Measurements from ENCODE around the gene HTR3B. TPM values are rescaled to one million over a fixed set of nuclear protein-coding genes. Genes with fewer than 3 reads are reported as not detected.

The HTR3B gene
- polyA plus RNA-seq, 3 donors, result 0.04 to 0.14 TPM; not detected in 1

DNA sequence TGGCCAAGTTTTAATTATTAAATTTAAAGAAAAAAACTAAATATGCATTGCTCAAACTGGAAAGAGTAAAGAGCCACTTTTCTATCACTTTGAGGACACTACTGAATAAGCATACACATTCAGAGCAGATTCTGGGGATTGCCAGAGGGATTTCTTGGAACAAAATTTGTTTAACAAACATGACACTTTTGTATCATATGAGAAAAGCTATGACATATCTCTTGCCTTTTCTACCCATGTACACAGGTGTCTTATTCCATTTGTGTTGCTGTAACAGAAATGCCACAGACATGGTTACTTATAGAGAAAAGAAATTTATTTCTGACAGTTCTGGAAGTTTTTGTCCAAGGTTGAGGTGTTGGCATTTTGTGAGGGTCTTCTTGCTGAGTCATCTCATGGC is 15.7 kb upstream of the HTR3B start:
- no peaks in the 10 kb centered on the region for H3K27me3 ChIP-seq (ENCODE audit: control insufficient read depth in 2 of 2, insufficient read depth in 2 of 2, low read length in 2 of 2)
- Mint-ChIP-seq H3K4me1 (no peaks in the 10 kb centered on the region), H3K9me3 (no peaks in the 10 kb centered on the region), H3K27ac (no peak overlapping the region), H3K36me3 (no peaks in the 10 kb centered on the region), H3K4me3 (no peak overlapping the region), H3K27me3 (ENCODE audit: low read depth in 3 of 3) (peaks cover 1 to 2% (median 2%) of the 10 kb centered on the region in 3 donors)
- no peak overlapping the region for H3K9ac ChIP-seq (ENCODE audit: insufficient read depth, low read length, poor library complexity, severe bottlenecking)
- H3K4me1 ChIP-seq (ENCODE audit: control insufficient read depth in 1 of 2, insufficient read depth in 2 of 2, low read length in 2 of 2), result no peaks in the 10 kb centered on the region
- no peak overlapping the region for H2AFZ ChIP-seq (ENCODE audit: insufficient read depth, low read depth, low read length, poor library complexity, severe bottlenecking)
- H3K4me2 ChIP-seq (replicated peaks; ENCODE audit: extremely low read depth, low read length, poor library complexity, severe bottlenecking), result no peak overlapping the region
- TF ChIP-seq, protein P1, sequence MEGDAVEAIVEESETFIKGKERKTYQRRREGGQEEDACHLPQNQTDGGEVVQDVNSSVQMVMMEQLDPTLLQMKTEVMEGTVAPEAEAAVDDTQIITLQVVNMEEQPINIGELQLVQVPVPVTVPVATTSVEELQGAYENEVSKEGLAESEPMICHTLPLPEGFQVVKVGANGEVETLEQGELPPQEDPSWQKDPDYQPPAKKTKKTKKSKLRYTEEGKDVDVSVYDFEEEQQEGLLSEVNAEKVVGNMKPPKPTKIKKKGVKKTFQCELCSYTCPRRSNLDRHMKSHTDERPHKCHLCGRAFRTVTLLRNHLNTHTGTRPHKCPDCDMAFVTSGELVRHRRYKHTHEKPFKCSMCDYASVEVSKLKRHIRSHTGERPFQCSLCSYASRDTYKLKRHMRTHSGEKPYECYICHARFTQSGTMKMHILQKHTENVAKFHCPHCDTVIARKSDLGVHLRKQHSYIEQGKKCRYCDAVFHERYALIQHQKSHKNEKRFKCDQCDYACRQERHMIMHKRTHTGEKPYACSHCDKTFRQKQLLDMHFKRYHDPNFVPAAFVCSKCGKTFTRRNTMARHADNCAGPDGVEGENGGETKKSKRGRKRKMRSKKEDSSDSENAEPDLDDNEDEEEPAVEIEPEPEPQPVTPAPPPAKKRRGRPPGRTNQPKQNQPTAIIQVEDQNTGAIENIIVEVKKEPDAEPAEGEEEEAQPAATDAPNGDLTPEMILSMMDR (IDR thresholded peaks at IDR 0.05), result no peak
- intact Hi-C loops (cut with micrococcal nuclease), result loop anchor here in 1 of 2 donors (10.0 kb wide), 1 partner anchor 564 kb away; no protein-coding TSS in a partner anchor
- H3K9me3 ChIP-seq (replicated peaks in 1 of 2; ENCODE audit: control insufficient read depth in 1 of 2, insufficient read depth in 1 of 2, low read length in 2 of 2), result no peaks in the 10 kb centered on the region
- H3K27ac ChIP-seq (ENCODE audit: low read depth in 1 of 2, low read length in 2 of 2), result no peak overlapping the region
- no peaks in the 10 kb centered on the region for H3K36me3 ChIP-seq (replicated peaks in 1 of 2; ENCODE audit: control insufficient read depth in 1 of 2, insufficient read depth in 2 of 2, low read length in 2 of 2)
- no peaks in the 10 kb centered on the region for H4K20me1 ChIP-seq (ENCODE audit: insufficient read depth, low read length)
- H3K79me2 ChIP-seq (ENCODE audit: insufficient read depth, low read length), result no peaks in the 10 kb centered on the region
- DNase-seq, result no peak
- H3K4me3 ChIP-seq (replicated peaks in 1 of 3; ENCODE audit: low read depth in 2 of 3, low read length in 3 of 3), result no peak overlapping the region

DNA sequence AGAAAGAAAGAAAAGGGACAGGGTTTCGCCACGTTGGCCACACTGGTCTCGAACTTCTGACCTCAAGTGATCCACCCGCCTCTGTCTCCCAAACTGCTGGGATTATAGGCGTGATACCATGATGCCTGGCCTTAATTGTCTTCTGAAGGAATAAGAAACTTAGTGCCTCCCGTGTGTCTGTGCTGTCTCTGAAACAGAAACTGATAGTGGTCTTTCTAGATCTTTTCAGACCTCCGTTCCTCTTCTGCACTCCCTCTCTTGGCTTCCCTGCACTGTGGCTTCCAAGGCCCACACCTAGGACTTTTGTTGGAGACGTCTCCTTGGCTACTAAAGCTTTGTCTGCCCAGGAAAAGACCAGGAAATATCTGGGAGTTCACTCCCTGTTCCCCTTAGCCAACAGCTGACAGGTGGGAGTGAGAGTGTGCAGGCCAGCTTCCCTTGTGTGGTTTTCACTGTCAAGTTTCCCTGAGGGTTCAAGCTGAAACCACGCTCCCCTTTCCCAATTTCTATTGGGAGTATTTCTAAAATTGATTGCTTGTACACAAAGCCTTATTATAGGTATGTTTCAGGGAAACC is 10.1 kb upstream of the HTR3B start:
- TF ChIP-seq, protein P1 (IDR thresholded peaks at IDR 0.05), result no peak
- no peak overlapping the region for H3K27ac ChIP-seq (ENCODE audit: low read depth in 1 of 2, low read length in 2 of 2)
- H3K4me1 Mint-ChIP-seq, result peaks cover 5% of the 10 kb centered on the region
- H3K9me3 Mint-ChIP-seq, result no peaks in the 10 kb centered on the region
- H3K36me3 ChIP-seq (replicated peaks in 1 of 2; ENCODE audit: control insufficient read depth in 1 of 2, insufficient read depth in 2 of 2, low read length in 2 of 2), result no peaks in the 10 kb centered on the region
- H3K4me2 ChIP-seq (replicated peaks; ENCODE audit: extremely low read depth, low read length, poor library complexity, severe bottlenecking), result no peak overlapping the region
- H3K4me1 ChIP-seq (ENCODE audit: control insufficient read depth in 1 of 2, insufficient read depth in 2 of 2, low read length in 2 of 2), result no peaks in the 10 kb centered on the region
- no peak overlapping the region for H3K9ac ChIP-seq (ENCODE audit: insufficient read depth, low read length, poor library complexity, severe bottlenecking)
- intact Hi-C loops (cut with micrococcal nuclease), result loop anchor here in 1 of 2 donors (10.0 kb wide), 1 partner anchor 130 kb away; no protein-coding TSS in a partner anchor
- no peak overlapping the region for H3K27ac Mint-ChIP-seq
- no peaks in the 10 kb centered on the region for H4K20me1 ChIP-seq (ENCODE audit: insufficient read depth, low read length)
- H3K27me3 Mint-ChIP-seq (ENCODE audit: low read depth in 3 of 3), result peaks cover 4 to 7% (median 4%) of the 10 kb centered on the region in 3 donors
- H3K4me3 ChIP-seq (replicated peaks in 1 of 3; ENCODE audit: low read depth in 2 of 3, low read length in 3 of 3), result no peak overlapping the region
- H3K36me3 Mint-ChIP-seq, result no peaks in the 10 kb centered on the region
- H2AFZ ChIP-seq (ENCODE audit: insufficient read depth, low read depth, low read length, poor library complexity, severe bottlenecking), result no peak overlapping the region
- WGBS (ENCODE audit: insufficient coverage), result 81% methylated on average over 5 of the region's 9 CpGs
- no peaks in the 10 kb centered on the region for H3K79me2 ChIP-seq (ENCODE audit: insufficient read depth, low read length)
- no peak for DNase-seq
- H3K27me3 ChIP-seq (ENCODE audit: control insufficient read depth in 2 of 2, insufficient read depth in 2 of 2, low read length in 2 of 2), result no peaks in the 10 kb centered on the region
- no peak overlapping the region for H3K4me3 Mint-ChIP-seq
- no peaks in the 10 kb centered on the region for H3K9me3 ChIP-seq (replicated peaks in 1 of 2; ENCODE audit: control insufficient read depth in 1 of 2, insufficient read depth in 1 of 2, low read length in 2 of 2)

Measured in CD14-positive monocyte (primary cell).